Lower leg skin (tissue), 3 donors: ENCODE results near the gene FOXP1.

Experiments
- POLR2A ChIP-seq, 2 donors: fragments of 450-650 bp; IDR thresholded peaks; one replicate each; pipeline ENCODE4 v1.6.1; 2016 to 2017; ENCODE audit warnings: antibody characterized with exemption in 2 of 2, mild to moderate bottlenecking in 1 of 2, moderate library complexity in 1 of 2
- TF ChIP-seq, protein P1 (sequence below), 3 donors: fragments of 450-650 bp; IDR thresholded peaks; one replicate each; pipeline ENCODE4 v1.5.1; 2016; ENCODE audit warnings: antibody characterized with exemption in 3 of 3, mild to moderate bottlenecking in 3 of 3, moderate library complexity in 2 of 3

DNA sequence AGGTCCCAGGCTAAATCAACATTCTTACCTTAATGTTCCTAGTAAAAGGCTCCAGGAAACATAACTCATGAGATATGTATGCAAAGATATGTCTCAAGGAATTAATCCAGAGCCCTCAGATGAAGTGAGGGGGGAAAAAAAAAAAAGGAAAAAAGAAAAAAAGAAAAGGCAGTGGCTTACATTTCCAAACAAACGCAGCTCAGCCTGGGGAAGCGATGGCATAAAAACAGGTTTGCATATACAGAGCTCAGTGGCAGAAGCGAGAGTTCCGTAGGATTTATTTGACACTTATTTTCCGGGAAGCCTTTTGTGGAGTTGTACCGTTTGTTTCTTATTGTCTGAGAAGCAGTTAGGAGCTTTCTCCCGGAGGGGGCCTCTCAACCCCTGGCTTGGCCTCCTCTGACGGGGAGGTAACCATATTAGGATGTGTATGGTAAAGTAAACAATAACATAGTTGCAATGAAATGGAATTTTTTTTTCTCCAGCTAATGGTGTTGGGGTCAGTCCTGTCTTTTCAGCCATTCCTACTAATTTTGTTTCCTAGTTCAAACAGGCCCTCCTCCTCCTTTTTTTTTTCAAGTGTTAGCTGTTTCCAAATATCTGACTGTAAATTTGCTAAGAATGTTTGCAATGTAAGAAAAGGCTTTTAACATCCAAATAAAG is 338.6 kb downstream of the FOXP1 start:
- TF ChIP-seq, protein P1, sequence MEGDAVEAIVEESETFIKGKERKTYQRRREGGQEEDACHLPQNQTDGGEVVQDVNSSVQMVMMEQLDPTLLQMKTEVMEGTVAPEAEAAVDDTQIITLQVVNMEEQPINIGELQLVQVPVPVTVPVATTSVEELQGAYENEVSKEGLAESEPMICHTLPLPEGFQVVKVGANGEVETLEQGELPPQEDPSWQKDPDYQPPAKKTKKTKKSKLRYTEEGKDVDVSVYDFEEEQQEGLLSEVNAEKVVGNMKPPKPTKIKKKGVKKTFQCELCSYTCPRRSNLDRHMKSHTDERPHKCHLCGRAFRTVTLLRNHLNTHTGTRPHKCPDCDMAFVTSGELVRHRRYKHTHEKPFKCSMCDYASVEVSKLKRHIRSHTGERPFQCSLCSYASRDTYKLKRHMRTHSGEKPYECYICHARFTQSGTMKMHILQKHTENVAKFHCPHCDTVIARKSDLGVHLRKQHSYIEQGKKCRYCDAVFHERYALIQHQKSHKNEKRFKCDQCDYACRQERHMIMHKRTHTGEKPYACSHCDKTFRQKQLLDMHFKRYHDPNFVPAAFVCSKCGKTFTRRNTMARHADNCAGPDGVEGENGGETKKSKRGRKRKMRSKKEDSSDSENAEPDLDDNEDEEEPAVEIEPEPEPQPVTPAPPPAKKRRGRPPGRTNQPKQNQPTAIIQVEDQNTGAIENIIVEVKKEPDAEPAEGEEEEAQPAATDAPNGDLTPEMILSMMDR (IDR thresholded peaks at IDR 0.05): no peak
- no peak for TF ChIP-seq POLR2A (IDR thresholded peaks at IDR 0.05)
